Neuronal stem cell (in vitro differentiated cells): ENCODE measurements around the gene SKA3.
"Not testable (repeated sequence)": the region's sequence is repeated elsewhere in the genome, so short reads cannot be mapped to it uniquely, and the experiment has no call there.

Experiments used
- DNase-seq: peaks from one replicate; pipeline ENCODE4 v3.0.0-alpha.2; 2013; ENCODE audit warnings: low spot score
- H2AFZ ChIP-seq: one replicate; pipeline ENCODE4 v1.6.1; 2013; ENCODE audit warnings: mild to moderate bottlenecking, low read length, inconsistent platforms
- H2AK5ac ChIP-seq: 2 replicates; pipeline ENCODE4 v1.6.1; 2013; ENCODE audit warnings: low read depth, mild to moderate bottlenecking, inconsistent platforms, low read length, moderate library complexity, mixed read lengths
- H2BK120ac ChIP-seq: 2 replicates; pipeline ENCODE4 v1.6.1; 2013; ENCODE audit warnings: low read depth, mild to moderate bottlenecking, inconsistent platforms, low read length, moderate library complexity, mixed read lengths
- H2BK12ac ChIP-seq: one replicate; pipeline ENCODE4 v1.6.1; 2013; ENCODE audit warnings: low read length, inconsistent platforms
- H2BK15ac ChIP-seq: 2 replicates; pipeline ENCODE4 v1.6.1; 2013; ENCODE audit warnings: mild to moderate bottlenecking, low read length, inconsistent platforms, mixed read lengths
- H2BK5ac ChIP-seq: one replicate; pipeline ENCODE4 v1.6.1; 2013; ENCODE audit warnings: inconsistent platforms, mild to moderate bottlenecking, low read length, moderate library complexity
- H3K14ac ChIP-seq: one replicate; pipeline ENCODE4 v1.6.1; 2013; ENCODE audit warnings: low read length, inconsistent platforms
- H3K18ac ChIP-seq: 2 replicates; pipeline ENCODE4 v1.6.1; 2013; ENCODE audit warnings: low read length, inconsistent platforms
- H3K23ac ChIP-seq: 2 replicates; pipeline ENCODE4 v1.6.1; 2013; ENCODE audit warnings: low read depth, mild to moderate bottlenecking, mixed read lengths, low read length, inconsistent platforms; ENCODE audit not compliant: poor library complexity
- H3K27ac ChIP-seq: replicated peaks from 3 replicates; pipeline ENCODE4 v1.5.1; 2013; ENCODE audit warnings: low read length, inconsistent platforms
- H3K27me3 ChIP-seq, 3 experiments: 2 replicates each; pipeline ENCODE4 v1.6.1; 2013; ENCODE audit warnings: low read length in 3 of 3, mild to moderate bottlenecking in 2 of 3, inconsistent platforms in 1 of 3, low read depth in 1 of 3, mixed read lengths in 1 of 3, moderate library complexity in 1 of 3; ENCODE audit not compliant: control insufficient read depth in 3 of 3, insufficient read depth in 3 of 3
- H3K36me3 ChIP-seq, 2 donors: replicated peaks in 1 of 2; 2 replicates each; pipeline ENCODE4 v1.6.1; 2013; ENCODE audit warnings: low read length in 2 of 2; ENCODE audit not compliant: control insufficient read depth in 2 of 2, insufficient read depth in 2 of 2
- H3K4ac ChIP-seq: 2 replicates; pipeline ENCODE4 v1.6.1; 2013; ENCODE audit warnings: inconsistent platforms, mild to moderate bottlenecking, low read length, moderate library complexity
- H3K4me1 ChIP-seq, 2 donors: 1 replicate in 1 of 2; 2 replicates in 1 of 2; pipeline ENCODE4 v1.6.1; 2013; ENCODE audit warnings: low read length in 2 of 2, low read depth in 1 of 2; ENCODE audit not compliant: control insufficient read depth in 2 of 2, insufficient read depth in 1 of 2
- H3K4me2 ChIP-seq: one replicate; pipeline ENCODE4 v1.6.1; 2013; ENCODE audit warnings: mild to moderate bottlenecking, low read length, inconsistent platforms; ENCODE audit not compliant: insufficient read depth, poor library complexity, severe bottlenecking
- H3K4me3 ChIP-seq, 2 donors: 2 replicates each; pipeline ENCODE4 v1.5.1; 2013; ENCODE audit warnings: low read length in 2 of 2, mild to moderate bottlenecking in 2 of 2, inconsistent platforms in 1 of 2, moderate library complexity in 1 of 2
- H3K79me1 ChIP-seq: one replicate; pipeline ENCODE4 v1.6.1; 2013; ENCODE audit warnings: low read depth, mild to moderate bottlenecking, inconsistent platforms, low read length, moderate library complexity
- H3K9ac ChIP-seq: one replicate; pipeline ENCODE4 v1.6.1; 2013; ENCODE audit warnings: mild to moderate bottlenecking, low read depth, low read length, inconsistent platforms; ENCODE audit not compliant: poor library complexity
- H3K9me3 ChIP-seq, 2 donors: replicated peaks in 1 of 2; 2 replicates each; pipeline versions ENCODE3 to v1.6.1; 2013; ENCODE audit warnings: low read length in 2 of 2, mild to moderate bottlenecking in 2 of 2, inconsistent platforms in 1 of 2, low read depth in 1 of 2, mixed read lengths in 1 of 2, moderate library complexity in 1 of 2; ENCODE audit not compliant: control insufficient read depth in 2 of 2, insufficient read depth in 1 of 2
- H4K8ac ChIP-seq: one replicate; pipeline ENCODE4 v1.6.1; 2013; ENCODE audit warnings: low read depth, mild to moderate bottlenecking, inconsistent platforms, low read length, moderate library complexity
- H4K91ac ChIP-seq: one replicate; pipeline ENCODE4 v1.6.1; 2013; ENCODE audit warnings: low read length, low read depth, mild to moderate bottlenecking, inconsistent platforms; ENCODE audit not compliant: poor library complexity
- WGBS, 2 donors: extraction: QIAGEN DNeasy Blood & Tissue Kit; methylation state at CpG; one replicate each; pipeline ENCODE4 v1.1.7; 2013; ENCODE audit warnings: missing lambda C conversion rate in 2 of 2, mixed read lengths in 1 of 2; ENCODE audit not compliant: insufficient read length in 2 of 2, insufficient replicate concordance in 1 of 2; ENCODE audit errors: extremely low coverage in 2 of 2; 5-methylcytosine and 5-hydroxymethylcytosine counted together

Gene SKA3

DNA sequence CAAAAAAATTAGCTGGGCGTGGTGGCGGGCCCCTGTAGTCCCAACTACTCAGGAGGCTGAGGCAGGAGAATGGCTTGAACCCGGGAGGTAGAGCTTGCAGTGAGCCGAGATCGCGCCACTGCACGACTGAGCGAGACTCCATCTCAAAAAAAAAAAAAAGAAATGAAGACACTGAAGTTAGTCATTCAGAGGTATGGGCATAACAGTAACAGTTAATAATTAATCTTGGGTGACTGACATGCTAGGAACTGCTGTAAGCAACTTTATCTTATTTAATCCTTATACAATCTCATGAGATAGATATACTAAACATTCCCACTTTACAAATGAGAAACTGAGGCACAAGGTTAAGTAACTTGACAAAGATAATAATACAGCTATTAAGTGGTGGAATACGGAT lies 4.9 kb downstream of the SKA3 start:
- H3K14ac ChIP-seq, result no peak overlapping the region
- no peak overlapping the region for H3K9ac ChIP-seq
- H3K23ac ChIP-seq, result no peak overlapping the region
- H3K9me3 ChIP-seq, result no peaks in the 10 kb centered on the region
- no peak overlapping the region for H2BK15ac ChIP-seq
- H3K36me3 ChIP-seq, result peaks cover 8 to 64% of the 10 kb centered on the region in 2 donors
- H2BK5ac ChIP-seq, result no peak overlapping the region
- no peak overlapping the region for H4K8ac ChIP-seq
- DNase-seq, result no peak
- no peaks in the 10 kb centered on the region for H3K27me3 ChIP-seq
- no peak overlapping the region for H3K18ac ChIP-seq
- no peak overlapping the region for H2AK5ac ChIP-seq
- H2AFZ ChIP-seq, result no peak overlapping the region
- H3K4ac ChIP-seq, result no peak overlapping the region
- no peak overlapping the region for H2BK120ac ChIP-seq
- H3K4me1 ChIP-seq, result no peaks in the 10 kb centered on the region
- H3K4me2 ChIP-seq, result no peak overlapping the region
- H3K27ac ChIP-seq, result no peak overlapping the region
- no peak overlapping the region for H2BK12ac ChIP-seq
- peaks cover 7% of the 10 kb centered on the region for H3K79me1 ChIP-seq
- no peak overlapping the region for H3K4me3 ChIP-seq
- H4K91ac ChIP-seq, result no peak overlapping the region
- WGBS, 2 donors, result no CpG with 5 or more reads among the region's 9 CpGs

GRCh38 chr13:21165606-21166005 lies 10.7 kb downstream of the SKA3 start:
- WGBS, 2 donors, result no CpG with 5 or more reads among the region's 4 CpGs
- H3K79me1 ChIP-seq, H3K4me2 ChIP-seq, H3K9ac ChIP-seq, H3K27ac ChIP-seq, H2BK15ac ChIP-seq, H2BK120ac ChIP-seq, H3K23ac ChIP-seq, H2AK5ac ChIP-seq, H2AFZ ChIP-seq, H3K27me3 ChIP-seq, H2BK12ac ChIP-seq, H3K14ac ChIP-seq, H3K9me3 ChIP-seq, H4K91ac ChIP-seq, H4K8ac ChIP-seq, DNase-seq, H2BK5ac ChIP-seq, H3K4me3 ChIP-seq, H3K4ac ChIP-seq, H3K18ac ChIP-seq, H3K4me1 ChIP-seq: not testable (repeated sequence)
- H3K36me3 ChIP-seq, result peaks cover 5 to 96% of the 10 kb centered on the region in 2 donors

DNA sequence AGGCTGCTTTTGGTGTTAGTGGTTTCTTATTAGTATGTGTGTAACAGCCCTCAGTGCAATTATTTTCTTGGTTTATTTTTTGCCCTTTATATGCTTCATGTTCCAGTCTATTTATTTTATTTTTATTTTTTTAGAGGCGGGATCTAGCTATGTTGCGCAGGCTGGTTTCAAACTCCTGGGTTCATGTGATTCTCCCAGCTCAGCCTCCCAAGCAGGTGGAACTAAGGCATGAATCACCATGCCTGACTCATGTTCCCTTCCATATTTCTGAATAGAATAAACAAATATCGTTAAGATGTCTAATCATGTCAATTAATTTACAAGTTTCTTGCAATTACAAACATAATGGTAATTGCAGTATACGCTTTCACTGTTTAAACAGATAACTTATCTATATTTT lies 11.7 kb downstream of the SKA3 start:
- Histone ChIP-seq H3K79me1 (peaks cover 3% of the 10 kb centered on the region), H2AFZ (no peak overlapping the region), H3K4me2 (no peak overlapping the region), H3K23ac (no peak overlapping the region), H3K27me3 (no peaks in the 10 kb centered on the region), H2BK15ac (no peak overlapping the region), H4K91ac (no peak overlapping the region), H3K4me1 (no peaks in the 10 kb centered on the region), H3K36me3 (peaks cover 6 to 97% of the 10 kb centered on the region in 2 donors), H3K18ac (no peak overlapping the region), H3K14ac (no peak overlapping the region), H3K9me3 (no peaks in the 10 kb centered on the region), H2BK5ac (no peak overlapping the region), H2BK120ac (no peak overlapping the region), H2BK12ac (no peak overlapping the region), H4K8ac (no peak overlapping the region), H3K4ac (no peak overlapping the region), H3K4me3 (no peak overlapping the region), H3K27ac (no peak overlapping the region), H2AK5ac (no peak overlapping the region), H3K9ac (no peak overlapping the region)
- no peak for DNase-seq
- WGBS, 2 donors, result no CpG with 5 or more reads among the region's 4 CpGs

- Histone ChIP-seq H3K9me3 (no peaks in the 10 kb centered on the region), H4K91ac (no peak overlapping the region), H3K4ac (no peak overlapping the region), H2AFZ (no peak overlapping the region), H2AK5ac (no peak overlapping the region), H2BK5ac (no peak overlapping the region), H3K27ac (no peak overlapping the region), H3K23ac (no peak overlapping the region), H3K18ac (no peak overlapping the region), H3K9ac (no peak overlapping the region), H3K4me3 (peak overlapping the region in 1 of 2 donors; percentile 5), H4K8ac (no peak overlapping the region), H3K36me3 (peaks cover 13 to 68% of the 10 kb centered on the region in 2 donors), H3K4me1 (peaks cover 0 to 1% of the 10 kb centered on the region in 2 donors), H2BK15ac (no peak overlapping the region), H3K79me1 (no peaks in the 10 kb centered on the region), H2BK120ac (no peak overlapping the region), H3K4me2 (no peak overlapping the region), H3K14ac (no peak overlapping the region), H2BK12ac (no peak overlapping the region), H3K27me3 (no peaks in the 10 kb centered on the region)
- no CpG with 5 or more reads among the region's 8 CpGs for WGBS, 2 donors
- no peak for DNase-seq
These were observed 24.0 kb downstream of the SKA3 start for GRCh38 chr13:21152251-21152899.
